ENCODE measurements around the gene NACA2.
"Not testable (repeated sequence)": the region's sequence is repeated elsewhere in the genome, so short reads cannot be mapped to it uniquely, and the experiment has no call there.

Gene NACA2

DNA sequence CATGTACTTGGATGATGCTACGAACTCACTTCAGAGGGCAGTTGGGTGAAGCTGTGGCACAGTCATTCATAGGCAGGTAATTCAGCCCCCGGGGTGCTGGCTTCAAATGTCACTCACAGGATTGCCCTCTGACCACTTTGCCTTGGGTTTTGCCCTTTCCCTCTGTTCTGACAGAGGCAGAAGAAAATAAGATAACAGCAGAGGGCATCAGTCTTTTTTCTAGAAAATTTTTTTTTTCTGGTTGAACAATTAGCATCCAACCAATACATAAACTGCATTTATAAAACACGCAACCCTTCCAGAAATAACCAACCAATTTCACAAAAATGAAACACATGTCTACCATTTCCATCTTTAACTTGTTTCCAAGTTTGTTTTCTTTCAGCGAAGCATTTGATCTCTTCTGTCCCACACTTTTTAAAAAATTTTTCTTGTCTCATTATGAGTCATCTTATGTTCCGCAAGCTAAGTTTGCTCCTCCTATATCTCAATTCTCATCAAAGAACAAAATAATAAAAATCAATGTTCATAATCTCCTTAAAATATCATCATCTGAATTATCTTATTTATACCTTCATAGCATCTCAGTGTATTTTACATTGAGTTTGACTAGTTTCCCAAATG is 15.6 kb downstream of the NACA2 start:
- no peaks in the 10 kb centered on the region for H3F3A ChIP-seq (ENCODE audit: low read depth)
- H3K9ac ChIP-seq (ENCODE audit: low read depth, low read length, poor library complexity, severe bottlenecking) = no peak overlapping the region
- H3K4me3 ChIP-seq (ENCODE audit: low read length, poor library complexity, severe bottlenecking) = no peak overlapping the region
- no peak overlapping the region for H3K4me2 ChIP-seq (ENCODE audit: low read depth, low read length, poor library complexity, severe bottlenecking)
- TF ChIP-seq EZH2phosphoT487 (IDR thresholded peaks at IDR 0.05; ENCODE audit: borderline replicate concordance) = no peak
- TF ChIP-seq, protein P1, sequence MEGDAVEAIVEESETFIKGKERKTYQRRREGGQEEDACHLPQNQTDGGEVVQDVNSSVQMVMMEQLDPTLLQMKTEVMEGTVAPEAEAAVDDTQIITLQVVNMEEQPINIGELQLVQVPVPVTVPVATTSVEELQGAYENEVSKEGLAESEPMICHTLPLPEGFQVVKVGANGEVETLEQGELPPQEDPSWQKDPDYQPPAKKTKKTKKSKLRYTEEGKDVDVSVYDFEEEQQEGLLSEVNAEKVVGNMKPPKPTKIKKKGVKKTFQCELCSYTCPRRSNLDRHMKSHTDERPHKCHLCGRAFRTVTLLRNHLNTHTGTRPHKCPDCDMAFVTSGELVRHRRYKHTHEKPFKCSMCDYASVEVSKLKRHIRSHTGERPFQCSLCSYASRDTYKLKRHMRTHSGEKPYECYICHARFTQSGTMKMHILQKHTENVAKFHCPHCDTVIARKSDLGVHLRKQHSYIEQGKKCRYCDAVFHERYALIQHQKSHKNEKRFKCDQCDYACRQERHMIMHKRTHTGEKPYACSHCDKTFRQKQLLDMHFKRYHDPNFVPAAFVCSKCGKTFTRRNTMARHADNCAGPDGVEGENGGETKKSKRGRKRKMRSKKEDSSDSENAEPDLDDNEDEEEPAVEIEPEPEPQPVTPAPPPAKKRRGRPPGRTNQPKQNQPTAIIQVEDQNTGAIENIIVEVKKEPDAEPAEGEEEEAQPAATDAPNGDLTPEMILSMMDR (conservative IDR thresholded peaks at IDR 0.05; ENCODE audit: low read length) = no peak
- no peaks in the 10 kb centered on the region for H3K9me3 ChIP-seq (ENCODE audit: insufficient read depth, low read depth, low read length)
- no peaks in the 10 kb centered on the region for H3K79me2 ChIP-seq (ENCODE audit: insufficient read depth, low read length)
- H4K20me1 ChIP-seq (ENCODE audit: insufficient read depth, low read length, poor library complexity, severe bottlenecking) = no peaks in the 10 kb centered on the region
- no peak overlapping the region for H2AFZ ChIP-seq (ENCODE audit: low read length)
- H3K27me3 ChIP-seq (ENCODE audit: insufficient read depth, low read length, poor library complexity, severe bottlenecking) = no peaks in the 10 kb centered on the region
- no peaks in the 10 kb centered on the region for H3K9me2 ChIP-seq (replicated peaks; ENCODE audit: low read depth, low read length)
- no peaks in the 10 kb centered on the region for H3K36me3 ChIP-seq (ENCODE audit: insufficient read depth, low read length)
- no peaks in the 10 kb centered on the region for H3K4me1 ChIP-seq (ENCODE audit: insufficient read depth, low read length, poor library complexity, severe bottlenecking)

DNA sequence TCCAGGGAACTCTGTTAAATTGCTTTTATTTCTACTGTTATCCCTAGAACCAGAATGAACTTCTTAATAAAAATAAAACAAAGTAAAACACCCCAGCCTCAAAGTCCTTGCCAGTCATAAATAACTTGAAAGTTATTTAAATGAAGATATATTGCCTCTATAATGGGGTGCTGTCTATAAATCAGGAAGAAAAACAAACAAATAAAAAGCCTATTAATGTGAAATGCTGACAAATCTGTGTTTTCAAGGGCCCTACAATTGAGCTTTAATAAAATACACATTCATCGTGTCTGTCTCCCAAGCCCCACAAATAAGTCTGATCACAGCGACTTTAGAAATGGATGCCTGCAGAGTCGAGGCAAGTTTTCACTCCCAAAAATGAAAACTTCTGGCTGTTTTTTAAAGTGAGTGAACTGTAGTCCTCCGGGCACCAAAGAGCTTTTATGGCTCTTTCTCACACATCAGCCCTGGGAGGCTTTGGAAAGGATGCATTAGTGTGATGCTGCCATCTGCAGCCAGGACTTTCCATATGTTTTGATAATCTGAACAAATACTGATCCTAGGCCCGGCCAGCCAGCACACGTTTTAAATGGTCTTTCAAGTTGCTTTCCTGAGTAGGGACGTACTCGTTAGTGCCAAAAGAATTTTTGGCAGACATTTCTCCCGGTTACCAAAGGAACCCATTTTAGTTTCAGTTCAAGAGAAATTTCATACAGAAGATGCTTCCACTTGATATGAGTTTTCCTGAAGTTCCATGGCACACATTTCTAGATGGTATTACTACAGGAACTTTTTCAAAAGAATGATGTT is 16.3 kb downstream of the NACA2 start:
- H3K79me2 ChIP-seq (ENCODE audit: insufficient read depth, low read length) = no peaks in the 10 kb centered on the region
- no peaks in the 10 kb centered on the region for H3K9me3 ChIP-seq (ENCODE audit: insufficient read depth, low read depth, low read length)
- H4K20me1 ChIP-seq (ENCODE audit: insufficient read depth, low read length, poor library complexity, severe bottlenecking) = no peaks in the 10 kb centered on the region
- no peaks in the 10 kb centered on the region for H3K4me1 ChIP-seq (ENCODE audit: insufficient read depth, low read length, poor library complexity, severe bottlenecking)
- TF ChIP-seq, protein P1 (conservative IDR thresholded peaks at IDR 0.05; ENCODE audit: low read length) = peak; percentile 50
- TF ChIP-seq EZH2phosphoT487 (IDR thresholded peaks at IDR 0.05; ENCODE audit: borderline replicate concordance) = no peak
- no peak overlapping the region for H3K9ac ChIP-seq (ENCODE audit: low read depth, low read length, poor library complexity, severe bottlenecking)
- H3F3A ChIP-seq (ENCODE audit: low read depth) = no peaks in the 10 kb centered on the region
- H3K4me2 ChIP-seq (ENCODE audit: low read depth, low read length, poor library complexity, severe bottlenecking) = no peak overlapping the region
- H3K36me3 ChIP-seq (ENCODE audit: insufficient read depth, low read length) = no peaks in the 10 kb centered on the region
- no peak overlapping the region for H3K4me3 ChIP-seq (ENCODE audit: low read length, poor library complexity, severe bottlenecking)
- H2AFZ ChIP-seq (ENCODE audit: low read length) = no peak overlapping the region
- H3K27me3 ChIP-seq (ENCODE audit: insufficient read depth, low read length, poor library complexity, severe bottlenecking) = no peaks in the 10 kb centered on the region
- no peaks in the 10 kb centered on the region for H3K9me2 ChIP-seq (replicated peaks; ENCODE audit: low read depth, low read length)

DNA sequence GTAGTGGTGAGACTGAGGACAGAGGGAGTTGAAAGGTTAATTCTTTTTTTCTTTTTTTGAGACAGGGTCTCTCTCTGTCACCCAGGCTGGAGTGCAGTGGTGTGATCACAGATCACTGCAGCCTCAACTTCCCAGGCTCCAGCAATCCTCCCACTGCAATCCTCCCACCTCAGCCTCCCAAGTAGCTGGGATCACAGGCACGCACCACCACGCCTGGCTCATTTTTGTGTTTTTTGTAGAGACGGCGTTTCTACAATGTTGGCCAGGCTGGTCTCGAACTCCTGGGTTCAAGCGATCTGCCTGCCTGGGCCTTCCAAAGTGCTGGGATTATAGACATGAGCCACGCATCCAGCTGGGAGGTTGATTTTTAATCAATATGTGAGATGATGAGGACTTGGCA is 18.5 kb downstream of the NACA2 start:
- not testable (repeated sequence) for H3K9me3 ChIP-seq (ENCODE audit: insufficient read depth, low read depth, low read length); H3K9ac ChIP-seq (ENCODE audit: low read depth, low read length, poor library complexity, severe bottlenecking); H3K4me2 ChIP-seq (ENCODE audit: low read depth, low read length, poor library complexity, severe bottlenecking); H4K20me1 ChIP-seq (ENCODE audit: insufficient read depth, low read length, poor library complexity, severe bottlenecking); H3K9me2 ChIP-seq (replicated peaks; ENCODE audit: low read depth, low read length); H2AFZ ChIP-seq (ENCODE audit: low read length); H3K36me3 ChIP-seq (ENCODE audit: insufficient read depth, low read length); H3K4me1 ChIP-seq (ENCODE audit: insufficient read depth, low read length, poor library complexity, severe bottlenecking); H3F3A ChIP-seq (ENCODE audit: low read depth); H3K79me2 ChIP-seq (ENCODE audit: insufficient read depth, low read length); H3K4me3 ChIP-seq (ENCODE audit: low read length, poor library complexity, severe bottlenecking); H3K27me3 ChIP-seq (ENCODE audit: insufficient read depth, low read length, poor library complexity, severe bottlenecking)

Data from Loucy (cell line).